IPS-18a (cell line): ENCODE data around the gene SCGB3A2.

Source experiments
- H3K27ac ChIP-seq: one replicate; pipeline ENCODE4 v1.5.1; 2013; ENCODE audit warnings: low read length
- H3K27me3 ChIP-seq: one replicate; pipeline ENCODE4 v1.6.1; 2013; ENCODE audit warnings: mild to moderate bottlenecking, low read length; ENCODE audit not compliant: control insufficient read depth, insufficient read depth
- H3K36me3 ChIP-seq: one replicate; pipeline ENCODE4 v1.6.1; 2013; ENCODE audit warnings: low read depth, low read length; ENCODE audit not compliant: control insufficient read depth
- H3K4me1 ChIP-seq: one replicate; pipeline ENCODE4 v1.6.1; 2013; ENCODE audit warnings: low read depth, low read length; ENCODE audit not compliant: control insufficient read depth
- H3K4me3 ChIP-seq: one replicate; pipeline ENCODE4 v1.5.1; 2013; ENCODE audit warnings: low read length
- H3K9ac ChIP-seq: one replicate; pipeline ENCODE4 v1.6.1; 2013; ENCODE audit warnings: mild to moderate bottlenecking, low read length, moderate library complexity
- H3K9me3 ChIP-seq: one replicate; pipeline ENCODE4 v1.6.1; 2013; ENCODE audit warnings: low read depth, low read length; ENCODE audit not compliant: control insufficient read depth

Gene SCGB3A2

GRCh38 chr5:147912011-147912410 lies 33.5 kb downstream of the SCGB3A2 start:
- no peak overlapping the region for H3K27ac ChIP-seq
- no peak overlapping the region for H3K9ac ChIP-seq
- no peaks in the 10 kb centered on the region for H3K36me3 ChIP-seq
- H3K4me1 ChIP-seq = no peaks in the 10 kb centered on the region
- H3K4me3 ChIP-seq = no peak overlapping the region
- H3K27me3 ChIP-seq = no peaks in the 10 kb centered on the region
- no peaks in the 10 kb centered on the region for H3K9me3 ChIP-seq

DNA sequence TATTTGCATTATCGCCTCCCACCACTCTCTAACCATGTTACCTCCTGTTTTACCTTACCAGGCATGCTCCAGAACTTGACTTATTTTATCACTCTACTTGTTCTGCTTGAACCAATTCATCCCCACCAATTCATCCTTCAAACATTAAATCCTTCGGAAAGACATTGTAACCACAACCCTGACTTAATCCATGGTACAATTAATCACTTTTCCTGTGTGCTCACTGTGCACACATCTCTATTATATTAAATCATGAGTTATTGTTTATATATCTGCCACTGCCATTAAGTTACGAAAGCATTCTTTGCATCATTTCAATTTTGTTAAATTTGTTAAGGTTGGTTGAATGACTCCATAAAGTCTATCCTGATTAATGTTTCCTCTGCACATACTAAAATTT lies 35.3 kb downstream of the SCGB3A2 start:
- Histone ChIP-seq H3K27me3 (no peaks in the 10 kb centered on the region), H3K27ac (no peak overlapping the region), H3K4me3 (no peak overlapping the region), H3K36me3 (no peaks in the 10 kb centered on the region), H3K9me3 (no peaks in the 10 kb centered on the region), H3K9ac (no peak overlapping the region), H3K4me1 (no peaks in the 10 kb centered on the region)

- Histone ChIP-seq H3K27ac (no peak overlapping the region), H3K27me3 (no peaks in the 10 kb centered on the region), H3K9ac (no peak overlapping the region)
Observed at GRCh38 chr5:147918101-147918685, 39.7 kb downstream of the SCGB3A2 start.

GRCh38 chr5:147918899-147919298 lies 40.4 kb downstream of the SCGB3A2 start:
- H3K27me3 ChIP-seq = no peaks in the 10 kb centered on the region
- H3K9me3 ChIP-seq = no peaks in the 10 kb centered on the region
- H3K4me1 ChIP-seq = no peaks in the 10 kb centered on the region
- no peak overlapping the region for H3K27ac ChIP-seq
- no peak overlapping the region for H3K4me3 ChIP-seq
- no peaks in the 10 kb centered on the region for H3K36me3 ChIP-seq
- no peak overlapping the region for H3K9ac ChIP-seq

More at GRCh38 chr5:147918101-147918685, 39.7 kb downstream of the SCGB3A2 start:
- Histone ChIP-seq H3K4me3 (no peak overlapping the region), H3K9me3 (no peaks in the 10 kb centered on the region), H3K36me3 (no peaks in the 10 kb centered on the region), H3K4me1 (no peaks in the 10 kb centered on the region)

GRCh38 chr5:147920420-147921030 lies 42.0 kb downstream of the SCGB3A2 start:
- H3K36me3 ChIP-seq = no peaks in the 10 kb centered on the region
- no peaks in the 10 kb centered on the region for H3K9me3 ChIP-seq
- H3K27me3 ChIP-seq = no peaks in the 10 kb centered on the region
- no peak overlapping the region for H3K27ac ChIP-seq
- no peak overlapping the region for H3K9ac ChIP-seq
- H3K4me1 ChIP-seq = no peaks in the 10 kb centered on the region
- no peak overlapping the region for H3K4me3 ChIP-seq

- H3K9ac ChIP-seq = no peak overlapping the region
- no peaks in the 10 kb centered on the region for H3K36me3 ChIP-seq
- H3K9me3 ChIP-seq = no peaks in the 10 kb centered on the region
- no peak overlapping the region for H3K27ac ChIP-seq
- no peaks in the 10 kb centered on the region for H3K4me1 ChIP-seq
- no peaks in the 10 kb centered on the region for H3K27me3 ChIP-seq
- H3K4me3 ChIP-seq = no peak overlapping the region
Observed at GRCh38 chr5:147921136-147921535, 42.6 kb downstream of the SCGB3A2 start.

GRCh38 chr5:147925020-147925419 lies 46.5 kb downstream of the SCGB3A2 start:
- Histone ChIP-seq H3K4me1 (no peaks in the 10 kb centered on the region), H3K36me3 (no peaks in the 10 kb centered on the region), H3K9me3 (no peaks in the 10 kb centered on the region)

GRCh38 chr5:147927901-147928300 lies 49.4 kb downstream of the SCGB3A2 start:
- H3K9me3 ChIP-seq = no peaks in the 10 kb centered on the region

More at GRCh38 chr5:147925020-147925419, 46.5 kb downstream of the SCGB3A2 start:
- Histone ChIP-seq H3K9ac (no peak overlapping the region), H3K27ac (no peak overlapping the region), H3K27me3 (no peaks in the 10 kb centered on the region), H3K4me3 (no peak overlapping the region)

DNA sequence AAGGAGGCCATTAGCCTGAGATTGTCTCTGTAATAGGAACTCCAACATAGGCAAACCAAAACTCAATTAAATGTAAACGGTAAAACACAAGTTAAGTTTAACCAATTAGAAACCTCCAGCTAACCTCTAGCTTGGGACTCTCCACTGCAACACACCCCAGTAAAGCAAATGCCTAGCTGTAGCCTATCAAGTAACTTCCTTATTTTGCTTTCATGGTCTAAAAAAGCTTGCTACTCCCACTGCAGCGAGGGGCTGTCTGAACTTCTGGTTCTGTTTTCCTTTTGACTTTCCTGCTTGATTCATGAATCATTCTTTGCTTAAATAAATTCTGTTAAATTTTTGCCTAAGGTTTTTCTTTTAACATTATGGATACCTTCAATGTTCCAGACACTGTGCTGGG lies 52.3 kb downstream of the SCGB3A2 start:
- no peaks in the 10 kb centered on the region for H3K4me1 ChIP-seq
- no peak overlapping the region for H3K27ac ChIP-seq
- H3K9me3 ChIP-seq = no peaks in the 10 kb centered on the region
- no peaks in the 10 kb centered on the region for H3K27me3 ChIP-seq
- no peaks in the 10 kb centered on the region for H3K36me3 ChIP-seq
- no peak overlapping the region for H3K9ac ChIP-seq
- no peak overlapping the region for H3K4me3 ChIP-seq

More at GRCh38 chr5:147927901-147928300, 49.4 kb downstream of the SCGB3A2 start:
- Histone ChIP-seq H3K9ac (no peak overlapping the region), H3K27ac (no peak overlapping the region), H3K4me3 (no peak overlapping the region), H3K4me1 (no peaks in the 10 kb centered on the region), H3K27me3 (no peaks in the 10 kb centered on the region), H3K36me3 (no peaks in the 10 kb centered on the region)
